ENCODE data around the gene BMERB1.

The BMERB1 gene

GRCh38 chr16:15552507-15552906 lies 118.1 kb downstream of the BMERB1 start:
- TF ChIP-seq, protein P1, sequence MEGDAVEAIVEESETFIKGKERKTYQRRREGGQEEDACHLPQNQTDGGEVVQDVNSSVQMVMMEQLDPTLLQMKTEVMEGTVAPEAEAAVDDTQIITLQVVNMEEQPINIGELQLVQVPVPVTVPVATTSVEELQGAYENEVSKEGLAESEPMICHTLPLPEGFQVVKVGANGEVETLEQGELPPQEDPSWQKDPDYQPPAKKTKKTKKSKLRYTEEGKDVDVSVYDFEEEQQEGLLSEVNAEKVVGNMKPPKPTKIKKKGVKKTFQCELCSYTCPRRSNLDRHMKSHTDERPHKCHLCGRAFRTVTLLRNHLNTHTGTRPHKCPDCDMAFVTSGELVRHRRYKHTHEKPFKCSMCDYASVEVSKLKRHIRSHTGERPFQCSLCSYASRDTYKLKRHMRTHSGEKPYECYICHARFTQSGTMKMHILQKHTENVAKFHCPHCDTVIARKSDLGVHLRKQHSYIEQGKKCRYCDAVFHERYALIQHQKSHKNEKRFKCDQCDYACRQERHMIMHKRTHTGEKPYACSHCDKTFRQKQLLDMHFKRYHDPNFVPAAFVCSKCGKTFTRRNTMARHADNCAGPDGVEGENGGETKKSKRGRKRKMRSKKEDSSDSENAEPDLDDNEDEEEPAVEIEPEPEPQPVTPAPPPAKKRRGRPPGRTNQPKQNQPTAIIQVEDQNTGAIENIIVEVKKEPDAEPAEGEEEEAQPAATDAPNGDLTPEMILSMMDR (conservative IDR thresholded peaks at IDR 0.05; ENCODE audit: low read depth, low read length) = no peak
- H3K4me3 ChIP-seq (ENCODE audit: low read depth, low read length) = no peak overlapping the region
- DNase-seq (ENCODE audit: low read depth) = peak; percentile 50

DNA sequence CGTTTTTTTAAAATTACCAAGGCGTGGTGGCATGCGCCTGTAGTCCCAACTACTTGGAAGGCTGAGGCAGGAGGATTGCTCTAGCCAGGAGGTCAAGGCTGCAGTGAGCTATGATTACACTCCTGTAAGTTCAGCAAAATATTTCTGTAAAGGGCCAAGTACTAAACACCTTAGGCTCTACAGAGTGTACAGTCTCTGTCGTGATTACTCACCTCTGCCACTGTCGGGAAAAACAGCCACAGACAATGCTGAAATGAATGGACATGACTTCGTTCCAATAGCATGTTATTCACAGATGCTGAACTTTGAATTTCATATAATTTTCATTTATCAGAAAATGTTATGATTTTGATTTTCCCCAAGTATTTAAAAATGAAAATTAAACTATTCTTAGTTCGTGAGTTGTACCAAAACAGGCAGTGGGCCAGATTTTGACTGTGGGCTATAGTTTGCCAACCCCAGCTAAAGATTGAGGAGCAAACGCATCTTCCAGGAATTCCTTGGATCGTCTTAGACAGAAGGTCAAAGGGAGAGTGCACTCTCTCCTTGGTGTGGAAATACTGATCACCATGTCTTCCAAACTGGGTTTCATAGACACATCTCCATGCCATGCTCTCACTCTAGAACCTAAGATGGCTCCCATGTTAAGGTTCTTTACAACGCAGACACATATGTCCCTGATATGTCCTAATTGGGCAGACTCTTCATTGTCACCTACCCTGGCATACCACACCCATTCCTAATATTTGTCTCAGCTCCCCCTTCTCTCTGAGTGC lies 119.1 kb downstream of the BMERB1 start:
- H3K4me3 ChIP-seq (ENCODE audit: low read depth, low read length) = no peak overlapping the region
- TF ChIP-seq, protein P1 (conservative IDR thresholded peaks at IDR 0.05; ENCODE audit: low read depth, low read length) = no peak
- peak; percentile 21 for DNase-seq (ENCODE audit: low read depth)

DNA sequence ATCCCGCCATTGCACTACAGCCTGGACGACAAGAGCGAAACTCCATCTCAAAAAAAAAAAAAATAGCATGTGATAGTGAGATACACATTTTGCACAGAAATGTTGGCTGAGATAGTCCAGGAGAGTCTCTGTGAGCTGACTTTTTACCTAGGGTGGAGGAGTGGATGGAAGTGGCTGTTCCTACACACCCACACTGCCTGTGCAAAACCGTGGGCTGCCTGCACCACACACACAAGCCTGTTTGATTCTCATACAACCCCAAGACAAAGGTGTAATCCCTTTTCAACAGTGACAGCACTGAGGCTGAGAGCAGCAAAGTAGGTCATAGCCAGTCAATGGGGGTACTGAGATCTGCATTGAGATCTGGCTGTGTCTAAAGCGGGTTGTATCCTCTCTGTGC lies 121.7 kb downstream of the BMERB1 start:
- no peak for DNase-seq (ENCODE audit: low read depth)
- TF ChIP-seq, protein P1 (conservative IDR thresholded peaks at IDR 0.05; ENCODE audit: low read depth, low read length) = no peak

DNA sequence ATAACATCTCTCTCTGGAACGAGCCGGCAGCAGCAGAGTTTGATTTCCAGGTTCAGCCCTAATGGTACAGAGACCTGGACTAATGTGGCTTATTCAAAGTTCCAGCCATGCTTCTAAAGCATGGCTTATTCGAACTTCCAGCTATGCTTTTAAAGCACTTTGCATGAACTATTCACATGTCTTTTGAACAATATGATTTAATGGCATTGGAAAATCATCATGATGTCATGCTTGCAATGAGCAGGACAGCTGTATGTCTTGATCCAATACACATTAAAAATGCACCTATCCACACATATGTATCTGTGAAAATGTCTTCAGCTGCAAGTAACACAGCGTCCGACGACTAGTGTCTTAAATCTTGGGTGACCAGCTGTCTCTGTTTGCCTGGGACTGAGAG lies 122.9 kb downstream of the BMERB1 start:
- H3K4me3 ChIP-seq (ENCODE audit: low read depth, low read length) = no peak overlapping the region
- DNase-seq (ENCODE audit: low read depth) = no peak
- TF ChIP-seq, protein P1 (conservative IDR thresholded peaks at IDR 0.05; ENCODE audit: low read depth, low read length) = no peak

More for the DNA sequence above, 121.7 kb downstream of the BMERB1 start:
- H3K4me3 ChIP-seq (ENCODE audit: low read depth, low read length) = no peak overlapping the region

DNA sequence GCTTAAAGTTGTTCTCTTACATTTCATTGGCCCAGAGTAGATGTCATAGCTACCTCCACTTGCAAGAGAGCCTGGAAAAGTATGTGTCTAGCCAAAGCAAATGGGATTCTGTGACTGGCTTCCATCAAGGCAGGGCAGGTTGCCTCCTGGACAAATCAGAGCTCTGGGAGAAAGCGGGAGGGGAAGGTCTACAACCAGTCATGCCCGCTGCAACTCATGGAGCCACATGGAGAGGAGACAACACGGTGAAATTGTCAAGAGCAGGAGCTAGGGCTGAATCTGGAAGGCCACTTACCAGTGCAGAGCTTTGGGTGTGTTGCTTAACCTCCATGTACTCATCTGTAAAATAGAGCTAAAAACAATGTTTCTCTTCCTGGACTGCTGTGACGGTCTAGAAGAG lies 124.8 kb downstream of the BMERB1 start:
- TF ChIP-seq, protein P1 (conservative IDR thresholded peaks at IDR 0.05; ENCODE audit: low read depth, low read length) = no peak
- no peak for DNase-seq (ENCODE audit: low read depth)
- no peak overlapping the region for H3K4me3 ChIP-seq (ENCODE audit: low read depth, low read length)

- H3K4me3 ChIP-seq (ENCODE audit: low read depth, low read length) = no peak overlapping the region
- peak; percentile 66 for DNase-seq (ENCODE audit: low read depth)
- TF ChIP-seq, protein P1 (conservative IDR thresholded peaks at IDR 0.05; ENCODE audit: low read depth, low read length) = no peak
These were observed 130.4 kb downstream of the BMERB1 start for GRCh38 chr16:15564604-15565339.
